ENCODE measurements around the gene OSBPL5. TPM values are rescaled to one million over a fixed set of nuclear protein-coding genes. Genes with fewer than 3 reads are reported as not detected.

The OSBPL5 gene
- total RNA-seq, 1 donor from 2014 or later = 92.0 TPM

- Histone ChIP-seq H3K4me1 (no peaks in the 10 kb centered on the region), H3K4me3 (no peak overlapping the region), H3K27ac (no peak overlapping the region), H3K27me3 (no peaks in the 10 kb centered on the region), H3K36me3 (no peaks in the 10 kb centered on the region), H3K9me3 (no peaks in the 10 kb centered on the region)
- no peak for TF ChIP-seq CTCF (IDR thresholded peaks at IDR 0.05)
- peak in 1 of 2 donors; percentile 25 for DNase-seq (ENCODE audit: low spot score in 2 of 2)
- intact Hi-C loops (cut with DNase I) = no loop called here
These were observed 26.6 kb upstream of the OSBPL5 start for GRCh38 chr11:3191586-3192324.

GRCh38 chr11:3190600-3190999 lies 25.5 kb upstream of the OSBPL5 start:
- intact Hi-C loops (cut with DNase I) = no loop called here
- no peaks in the 10 kb centered on the region for H3K4me1 ChIP-seq
- TF ChIP-seq CTCF (IDR thresholded peaks at IDR 0.05) = no peak

GRCh38 chr11:3189886-3190583 lies 24.9 kb upstream of the OSBPL5 start:
- no peaks in the 10 kb centered on the region for H3K9me3 ChIP-seq
- no peak overlapping the region for H3K4me3 ChIP-seq
- peak in 1 of 2 donors; percentile 33 for DNase-seq (ENCODE audit: low spot score in 2 of 2)
- no peaks in the 10 kb centered on the region for H3K36me3 ChIP-seq
- H3K4me1 ChIP-seq = no peaks in the 10 kb centered on the region
- intact Hi-C loops (cut with DNase I) = no loop called here
- TF ChIP-seq CTCF (IDR thresholded peaks at IDR 0.05) = no peak
- no peak overlapping the region for H3K27ac ChIP-seq
- H3K27me3 ChIP-seq = no peaks in the 10 kb centered on the region

More at GRCh38 chr11:3190600-3190999, 25.5 kb upstream of the OSBPL5 start:
- H3K4me3 ChIP-seq = no peak overlapping the region
- no peak overlapping the region for H3K27ac ChIP-seq
- DNase-seq (ENCODE audit: low spot score in 2 of 2) = peak in 1 of 2 donors; percentile 24
- no peaks in the 10 kb centered on the region for H3K9me3 ChIP-seq
- no peaks in the 10 kb centered on the region for H3K36me3 ChIP-seq
- no peaks in the 10 kb centered on the region for H3K27me3 ChIP-seq

GRCh38 chr11:3189196-3189843 lies 24.2 kb upstream of the OSBPL5 start:
- Histone ChIP-seq H3K27ac (no peak overlapping the region), H3K9me3 (no peaks in the 10 kb centered on the region), H3K4me1 (no peaks in the 10 kb centered on the region), H3K4me3 (no peak overlapping the region), H3K36me3 (no peaks in the 10 kb centered on the region), H3K27me3 (no peaks in the 10 kb centered on the region)
- intact Hi-C loops (cut with DNase I) = no loop called here
- TF ChIP-seq CTCF (IDR thresholded peaks at IDR 0.05) = no peak
- DNase-seq (ENCODE audit: low spot score in 2 of 2) = peak in 1 of 2 donors; percentile 53

GRCh38 chr11:3188496-3189195 lies 23.5 kb upstream of the OSBPL5 start:
- intact Hi-C loops (cut with DNase I) = no loop called here
- peak in 1 of 2 donors; percentile 40 for DNase-seq (ENCODE audit: low spot score in 2 of 2)
- Histone ChIP-seq H3K4me3 (no peak overlapping the region), H3K27me3 (no peaks in the 10 kb centered on the region), H3K27ac (no peak overlapping the region), H3K9me3 (no peaks in the 10 kb centered on the region), H3K4me1 (no peaks in the 10 kb centered on the region), H3K36me3 (no peaks in the 10 kb centered on the region)
- TF ChIP-seq CTCF (IDR thresholded peaks at IDR 0.05) = no peak
